A549 (cell line): ENCODE data around the gene GNB1L. TPM values are rescaled to one million over a fixed set of nuclear protein-coding genes. Genes with fewer than 3 reads are reported as not detected.

ENCODE experiments used
- ATAC-seq, 2 experiments: fragments of 200-7000 bp in 1 of 2; fragments of >200 bp in 1 of 2; cut with Nextera tagmentation in 1 of 2; cut with Tn5 transposase in 1 of 2; 3 replicates each; pipeline versions ENCODE4 v1.8.0 to v1.9.1; 2018 to 2020; ENCODE audit warnings: mild to moderate bottlenecking in 1 of 2, moderate library complexity in 1 of 2
- CTCF ChIA-PET: fragments of 300-600 bp; sonication (Branson Sonifier 250); formaldehyde crosslinking; extraction: SDS; loops from one replicate; lab custom pipeline; 2021; ENCODE audit warnings: antibody characterized with exemption, inconsistent platforms; lab: Yijun Ruan, JAX
- POLR2A ChIA-PET: fragments of 350-600 bp; formaldehyde crosslinking; extraction: SDS; loops from one replicate; lab custom pipeline; 2021; ENCODE audit warnings: antibody characterized with exemption, inconsistent platforms; lab: Yijun Ruan, JAX
- DNase-seq, 2 experiments: peaks; one replicate each; pipeline versions ENCODE4 v3.0.0 to v3.0.0-alpha.2; 2011 to 2016; ENCODE audit warnings: low read depth in 1 of 2, low spot score in 1 of 2
- FAIRE-seq: peaks from 2 replicates; lab custom pipeline; 2011; peaks lifted over from hg19 to GRCh38; lab: Jason Lieb, UNC
- H3K27ac ChIP-seq, 2 experiments: fragments of >200 bp; sonication (Bioruptor Twin); formaldehyde crosslinking; 3 replicates each; pipeline ENCODE4 v1.5.1; 2016 to 2017
- H3K4me1 ChIP-seq: fragments of >200 bp; sonication (Bioruptor Twin); formaldehyde crosslinking; 3 replicates; pipeline ENCODE4 v1.6.1; 2016
- H3K4me2 ChIP-seq: fragments of >200 bp; sonication (Bioruptor Twin); formaldehyde crosslinking; 3 replicates; pipeline ENCODE4 v1.6.1; 2016
- H3K4me3 ChIP-seq: fragments of >200 bp; sonication (Bioruptor Twin); formaldehyde crosslinking; 3 replicates; pipeline ENCODE4 v1.5.1; 2016
- H3K9me3 ChIP-seq: fragments of >200 bp; sonication (Bioruptor Twin); formaldehyde crosslinking; 3 replicates; pipeline ENCODE4 v1.6.1; 2016
- CBX2 ChIP-seq: fragments of 200-600 bp; sonication (generic); IDR thresholded peaks from 2 replicates; pipeline ENCODE4 v1.6.1; 2016; ENCODE audit warnings: low read depth, mild to moderate bottlenecking, borderline replicate concordance
- E2F6 ChIP-seq: IDR thresholded peaks from 2 replicates; pipeline ENCODE4 v1.6.1; 2012; ENCODE audit warnings: low read depth, borderline replicate concordance
- EHMT2 ChIP-seq: fragments of 200-600 bp; sonication (generic); IDR thresholded peaks from 2 replicates; pipeline ENCODE4 v1.6.1; 2016; ENCODE audit warnings: antibody characterized with exemption, low read depth, mild to moderate bottlenecking, moderate library complexity
- EP300 ChIP-seq, 2 experiments: fragments of >200 bp; sonication (Bioruptor Twin); formaldehyde crosslinking; IDR thresholded peaks; 2 replicates in 1 of 2; 3 replicates in 1 of 2; pipeline ENCODE4 v1.6.1; 2016 to 2017
- HDAC2 ChIP-seq: fragments of 200-600 bp; sonication (generic); IDR thresholded peaks from 2 replicates; pipeline ENCODE4 v1.6.1; 2016
- HOXA7 ChIP-seq: fragments of 250-450 bp; sonication (Bioruptor Pico); IDR thresholded peaks from 2 replicates; pipeline ENCODE4 v1.5.0; 2020; ENCODE audit warnings: mild to moderate bottlenecking, moderate library complexity
- JUN ChIP-seq, 2 experiments: fragments of >200 bp; sonication (Bioruptor Twin); formaldehyde crosslinking; IDR thresholded peaks; 2 replicates in 1 of 2; 3 replicates in 1 of 2; pipeline ENCODE4 v1.6.1; 2016 to 2017
- JUNB ChIP-seq: fragments of >200 bp; sonication (Bioruptor Twin); formaldehyde crosslinking; IDR thresholded peaks from 2 replicates; pipeline ENCODE4 v1.6.1; 2016
- MYC ChIP-seq: IDR thresholded peaks from 2 replicates; pipeline ENCODE4 v1.6.1; 2012; ENCODE audit warnings: mild to moderate bottlenecking, inconsistent platforms, low read length, improper control_type of control experiment, borderline replicate concordance
- NPAS2 ChIP-seq: fragments of 250-450 bp; sonication (Bioruptor Pico); IDR thresholded peaks from 2 replicates; pipeline ENCODE4 v1.8.0; 2022; ENCODE audit warnings: mild to moderate bottlenecking, moderate library complexity, borderline replicate concordance
- NR3C1 ChIP-seq: fragments of >200 bp; sonication (Bioruptor Twin); formaldehyde crosslinking; IDR thresholded peaks from 3 replicates; pipeline ENCODE4 v1.6.1; 2017
- PHF8 ChIP-seq: fragments of 200-600 bp; sonication (generic); IDR thresholded peaks from 2 replicates; pipeline ENCODE4 v1.6.1; 2016; ENCODE audit warnings: low read depth, mild to moderate bottlenecking, antibody characterized with exemption, moderate library complexity, borderline replicate concordance
- POLR2A ChIP-seq: IDR thresholded peaks from 2 replicates; pipeline ENCODE4 v1.6.1; 2012; ENCODE audit warnings: mild to moderate bottlenecking, low read length
- REST ChIP-seq: fragments of 200-600 bp; sonication (generic); IDR thresholded peaks from 2 replicates; pipeline ENCODE4 v1.6.1; 2016; ENCODE audit warnings: antibody characterized with exemption, mild to moderate bottlenecking, moderate library complexity
- RFX5 ChIP-seq: fragments of 450-650 bp; IDR thresholded peaks from 2 replicates; pipeline ENCODE4 v1.7.1; 2014; ENCODE audit warnings: antibody characterized with exemption, mild to moderate bottlenecking, moderate library complexity
- RNF2 ChIP-seq: fragments of 200-600 bp; sonication (generic); IDR thresholded peaks from 2 replicates; pipeline ENCODE4 v1.6.1; 2016; ENCODE audit warnings: low read depth, mild to moderate bottlenecking, antibody characterized with exemption, moderate library complexity, borderline replicate concordance
- SMC3 ChIP-seq: fragments of >200 bp; sonication (Bioruptor Twin); formaldehyde crosslinking; IDR thresholded peaks from 3 replicates; pipeline ENCODE4 v1.6.1; 2018; ENCODE audit warnings: inconsistent platforms
- TFCP2L1 ChIP-seq: fragments of 250-450 bp; sonication (Bioruptor Pico); IDR thresholded peaks from 2 replicates; pipeline ENCODE4 v1.5.0; 2021; ENCODE audit warnings: mild to moderate bottlenecking
- TP53 ChIP-seq: fragments of 250-450 bp; sonication (Bioruptor Pico); IDR thresholded peaks from 2 replicates; pipeline ENCODE4 v1.5.0; 2021; ENCODE audit warnings: mild to moderate bottlenecking, moderate library complexity
- ZFP36 ChIP-seq: fragments of 450-650 bp; IDR thresholded peaks from 2 replicates; pipeline ENCODE4 v1.6.1; 2014; ENCODE audit warnings: borderline replicate concordance; ENCODE audit not compliant: partially characterized antibody
- ZNF302 ChIP-seq: fragments of 250-450 bp; sonication (Bioruptor Pico); IDR thresholded peaks from 2 replicates; pipeline ENCODE4 v1.9.0; 2021; ENCODE audit warnings: inconsistent platforms, mild to moderate bottlenecking, moderate library complexity
- WGBS: methylation state at CpG from one replicate; pipeline ENCODE4 v1.1.6; 2017; ENCODE audit errors: missing lambda C conversion rate; 5-methylcytosine and 5-hydroxymethylcytosine counted together
- polyA plus RNA-seq, 4 experiments: library from polyadenylated mRNA; depleted of rRNA in 3 of 4; stranded (reverse); fragments of >200 nt; fragmentation: RNase III in 1 of 4; extraction: RNeasy Plus Mini Kit Qiagen cat#74134 plus additional on column Dnase treatment in 1 of 4; gene quantifications; 2 replicates in 3 of 4; 3 replicates in 1 of 4; pipeline ENCODE4 v1.2.3, GENCODE V29; 2011 to 2017
- TF ChIP-seq, protein P1 (sequence below): fragments of 250-450 bp; sonication (Bioruptor Pico); IDR thresholded peaks from 2 replicates; pipeline ENCODE4 v1.5.0; 2020; ENCODE audit warnings: low read depth, mild to moderate bottlenecking, moderate library complexity
- TF ChIP-seq, protein P2 (sequence below): IDR thresholded peaks from 2 replicates; pipeline ENCODE4 v1.6.1; 2012
- TF ChIP-seq, protein P3 (sequence below): fragments of 250-450 bp; sonication (Bioruptor Pico); IDR thresholded peaks from 2 replicates; pipeline ENCODE4 v1.5.0; 2021; ENCODE audit warnings: mild to moderate bottlenecking, moderate library complexity, borderline replicate concordance
- TF ChIP-seq, protein P4 (sequence below): fragments of 450-650 bp; IDR thresholded peaks from 2 replicates; pipeline ENCODE4 v1.6.1; 2014; ENCODE audit warnings: antibody characterized with exemption

Gene GNB1L
- polyA plus RNA-seq, 2 of the 4 experiments (the other 2 are of a cell fraction), result 1.8 to 10.3 TPM

DNA sequence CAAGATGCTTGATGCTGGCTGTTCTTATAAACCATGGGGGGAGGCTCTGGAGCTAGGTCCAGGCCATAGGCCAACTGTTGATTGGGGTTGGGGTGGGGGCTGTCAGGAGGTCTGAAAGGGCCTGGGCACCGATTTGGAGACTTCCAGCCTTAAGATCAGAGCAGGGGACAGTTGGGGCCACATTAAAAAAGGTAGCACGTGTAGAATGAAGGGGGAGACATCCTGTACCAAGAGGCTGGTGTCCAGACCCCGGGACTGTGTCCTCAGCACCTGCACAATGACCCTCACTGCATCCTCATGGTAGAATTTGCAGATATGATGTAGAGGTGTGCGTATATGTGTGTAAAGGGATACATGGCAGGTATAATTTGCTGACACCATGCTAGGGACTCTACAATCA is 106.5 kb downstream of the GNB1L start:
- TF ChIP-seq RFX5 (no peak), REST (no peak), ZFP36 (no peak), HOXA7 (CRISPR knock-in tag) (no peak), E2F6 (no peak), EP300 (IDR thresholded peaks at IDR 0.05) (no peak), NR3C1 (no peak), MYC (no peak), HDAC2 (no peak), ZNF302 (CRISPR knock-in tag) (no peak), JUN (IDR thresholded peaks at IDR 0.05) (no peak), NPAS2 (no peak), POLR2A (no peak), RNF2 (no peak), CBX2 (no peak), SMC3 (no peak), JUNB (no peak)
- TF ChIP-seq, protein P1, sequence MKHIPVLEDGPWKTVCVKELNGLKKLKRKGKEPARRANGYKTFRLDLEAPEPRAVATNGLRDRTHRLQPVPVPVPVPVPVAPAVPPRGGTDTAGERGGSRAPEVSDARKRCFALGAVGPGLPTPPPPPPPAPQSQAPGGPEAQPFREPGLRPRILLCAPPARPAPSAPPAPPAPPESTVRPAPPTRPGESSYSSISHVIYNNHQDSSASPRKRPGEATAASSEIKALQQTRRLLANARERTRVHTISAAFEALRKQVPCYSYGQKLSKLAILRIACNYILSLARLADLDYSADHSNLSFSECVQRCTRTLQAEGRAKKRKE (CRISPR knock-in tag), result no peak
- TF ChIP-seq, protein P2, sequence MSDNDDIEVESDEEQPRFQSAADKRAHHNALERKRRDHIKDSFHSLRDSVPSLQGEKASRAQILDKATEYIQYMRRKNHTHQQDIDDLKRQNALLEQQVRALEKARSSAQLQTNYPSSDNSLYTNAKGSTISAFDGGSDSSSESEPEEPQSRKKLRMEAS, result no peak
- TF ChIP-seq, protein P3, sequence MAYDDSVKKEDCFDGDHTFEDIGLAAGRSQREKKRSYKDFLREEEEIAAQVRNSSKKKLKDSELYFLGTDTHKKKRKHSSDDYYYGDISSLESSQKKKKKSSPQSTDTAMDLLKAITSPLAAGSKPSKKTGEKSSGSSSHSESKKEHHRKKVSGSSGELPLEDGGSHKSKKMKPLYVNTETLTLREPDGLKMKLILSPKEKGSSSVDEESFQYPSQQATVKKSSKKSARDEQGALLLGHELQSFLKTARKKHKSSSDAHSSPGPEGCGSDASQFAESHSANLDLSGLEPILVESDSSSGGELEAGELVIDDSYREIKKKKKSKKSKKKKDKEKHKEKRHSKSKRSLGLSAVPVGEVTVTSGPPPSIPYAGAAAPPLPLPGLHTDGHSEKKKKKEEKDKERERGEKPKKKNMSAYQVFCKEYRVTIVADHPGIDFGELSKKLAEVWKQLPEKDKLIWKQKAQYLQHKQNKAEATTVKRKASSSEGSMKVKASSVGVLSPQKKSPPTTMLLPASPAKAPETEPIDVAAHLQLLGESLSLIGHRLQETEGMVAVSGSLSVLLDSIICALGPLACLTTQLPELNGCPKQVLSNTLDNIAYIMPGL, result no peak
- TF ChIP-seq, all 56 proteins: peak for 0
- H3K4me1 ChIP-seq, result peaks cover 18% of the 10 kb centered on the region
- ChIA-PET POLR2A (no interaction called here), CTCF (interaction anchor here (0.7 to 11.1 kb wide), 3 partner anchors 9 to 78 kb away, joined by 3 to 86 read pairs (median 32); no protein-coding TSS in a partner anchor)
- DNase-seq, result no peak
- no peaks in the 10 kb centered on the region for H3K9me3 ChIP-seq
- H3K27ac ChIP-seq, result no peak overlapping the region
- H3K4me3 ChIP-seq, result no peak overlapping the region
- no peak overlapping the region for H3K4me2 ChIP-seq
- FAIRE-seq, result no peak
- no peak for ATAC-seq
- WGBS, result 85% methylated on average over 2 of the region's 4 CpGs

DNA sequence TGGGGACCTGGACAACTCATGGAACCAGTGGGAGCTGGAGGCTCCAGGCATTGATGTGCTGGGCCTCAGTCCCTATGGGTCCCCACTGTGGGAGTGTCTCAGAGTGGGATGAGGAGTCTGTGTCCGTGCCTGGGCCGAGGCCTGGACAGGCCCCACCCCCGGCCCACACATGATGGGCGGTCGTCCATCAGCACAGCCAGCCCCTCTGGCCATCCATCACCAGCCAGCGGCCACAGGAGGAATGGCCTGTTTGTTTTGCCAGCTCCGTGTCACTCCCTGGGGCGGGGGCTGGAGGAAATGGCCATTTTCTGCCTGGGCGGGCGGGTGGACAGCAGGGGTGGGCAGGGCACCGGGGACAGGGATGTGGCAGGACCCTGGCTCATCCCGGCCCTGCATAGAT is 107.1 kb downstream of the GNB1L start:
- CTCF ChIA-PET, result interaction anchor here (0.7 to 11.1 kb wide), 3 partner anchors 10 to 79 kb away, joined by 3 to 86 read pairs (median 32); no protein-coding TSS in a partner anchor
- TF ChIP-seq PHF8, result no peak
- TF ChIP-seq, protein P4, sequence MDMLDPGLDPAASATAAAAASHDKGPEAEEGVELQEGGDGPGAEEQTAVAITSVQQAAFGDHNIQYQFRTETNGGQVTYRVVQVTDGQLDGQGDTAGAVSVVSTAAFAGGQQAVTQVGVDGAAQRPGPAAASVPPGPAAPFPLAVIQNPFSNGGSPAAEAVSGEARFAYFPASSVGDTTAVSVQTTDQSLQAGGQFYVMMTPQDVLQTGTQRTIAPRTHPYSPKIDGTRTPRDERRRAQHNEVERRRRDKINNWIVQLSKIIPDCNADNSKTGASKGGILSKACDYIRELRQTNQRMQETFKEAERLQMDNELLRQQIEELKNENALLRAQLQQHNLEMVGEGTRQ, result no peak
- no peak for TF ChIP-seq EHMT2
- TF ChIP-seq REST, result no peak
- TF ChIP-seq E2F6, result no peak
- TF ChIP-seq TFCP2L1 (CRISPR knock-in tag), result no peak
- TF ChIP-seq TP53 (CRISPR knock-in tag), result no peak
- TF ChIP-seq, all 56 proteins: peak for 0
- ATAC-seq (no peak), FAIRE-seq (no peak), DNase-seq (no peak)
- H3K4me1 ChIP-seq, result peaks cover 18% of the 10 kb centered on the region
- no peak overlapping the region for H3K27ac ChIP-seq
- POLR2A ChIA-PET, result no interaction called here
- H3K9me3 ChIP-seq, result no peaks in the 10 kb centered on the region
- WGBS, result 36% methylated on average over 2 of the region's 12 CpGs
- H3K4me3 ChIP-seq, result no peak overlapping the region
- no peak overlapping the region for H3K4me2 ChIP-seq
